CD8-positive, alpha-beta memory T cell (primary cell): ENCODE data around the gene SLC22A17. TPM values are rescaled to one million over a fixed set of nuclear protein-coding genes. Genes with fewer than 3 reads are reported as not detected.
A peak's percentile ranks its signal among the peaks of the same experiment; 100 is the strongest.

Experiments
- CTCF ChIA-PET: fragments of 350-600 bp; sonication (Branson Sonifier 250); formaldehyde crosslinking; loops from one replicate; lab custom pipeline; 2021; ENCODE audit warnings: antibody characterized with exemption; lab: Charles Lee
- POLR2A ChIA-PET: fragments of 350-600 bp; sonication (Branson Sonifier 250); formaldehyde crosslinking; loops from one replicate; lab custom pipeline; 2021; ENCODE audit warnings: antibody characterized with exemption; lab: Charles Lee
- DNase-seq, 5 donors: peaks; one replicate each; pipeline versions ENCODE4 v3.0.0 to v3.0.0-alpha.2; 2020 to 2022; ENCODE audit warnings: mixed read lengths in 1 of 5
- H3K27ac ChIP-seq: one replicate; pipeline ENCODE4 v1.7.0; 2013; ENCODE audit warnings: low read depth, mild to moderate bottlenecking, low read length, moderate library complexity
- H3K27me3 ChIP-seq: 2 replicates; pipeline ENCODE4 v1.7.0; 2013; ENCODE audit warnings: low read length, mild to moderate bottlenecking; ENCODE audit not compliant: insufficient read depth, poor library complexity, severe bottlenecking
- H3K36me3 ChIP-seq: 2 replicates; pipeline ENCODE4 v1.7.0; 2013; ENCODE audit warnings: mild to moderate bottlenecking, low read length, moderate library complexity; ENCODE audit not compliant: insufficient read depth
- H3K4me1 ChIP-seq: 2 replicates; pipeline ENCODE4 v1.7.0; 2013; ENCODE audit warnings: mild to moderate bottlenecking, low read length, moderate library complexity; ENCODE audit not compliant: insufficient read depth
- H3K4me3 ChIP-seq: 2 replicates; pipeline ENCODE4 v1.7.0; 2013; ENCODE audit warnings: mild to moderate bottlenecking, low read length
- H3K9me3 ChIP-seq: 2 replicates; pipeline ENCODE4 v1.7.0; 2013; ENCODE audit warnings: mild to moderate bottlenecking, low read length
- H3K27ac Mint-ChIP-seq, 8 donors: one replicate each; pipeline ENCODE4 v1.8.0; 2020 to 2021; ENCODE audit warnings: mixed read lengths in 8 of 8, mild to moderate bottlenecking in 6 of 8, inconsistent platforms in 3 of 8, moderate library complexity in 3 of 8
- H3K27me3 Mint-ChIP-seq, 2 donors: one replicate each; pipeline ENCODE4 v1.8.0; 2020 to 2021; ENCODE audit warnings: mixed read lengths in 2 of 2, mild to moderate bottlenecking in 1 of 2, moderate library complexity in 1 of 2
- H3K36me3 Mint-ChIP-seq, 3 donors: one replicate each; pipeline ENCODE4 v1.8.0; 2020 to 2021; ENCODE audit warnings: mixed read lengths in 3 of 3, inconsistent platforms in 1 of 3, mild to moderate bottlenecking in 1 of 3
- H3K4me1 Mint-ChIP-seq, 3 donors: one replicate each; pipeline ENCODE4 v1.8.0; 2020 to 2021; ENCODE audit warnings: mixed read lengths in 3 of 3, inconsistent platforms in 1 of 3, mild to moderate bottlenecking in 1 of 3
- H3K4me3 Mint-ChIP-seq, 7 donors: one replicate each; pipeline ENCODE4 v1.8.0; 2020 to 2021; ENCODE audit warnings: mixed read lengths in 7 of 7, mild to moderate bottlenecking in 6 of 7, moderate library complexity in 4 of 7, inconsistent platforms in 2 of 7
- H3K9me3 Mint-ChIP-seq, 5 donors: one replicate each; pipeline ENCODE4 v1.8.0; 2020 to 2022; ENCODE audit warnings: mixed read lengths in 5 of 5, mild to moderate bottlenecking in 3 of 5, moderate library complexity in 2 of 5, inconsistent platforms in 1 of 5
- polyA plus RNA-seq: library from polyadenylated mRNA; unstranded; fragments of 300-500 nt; fragmentation: Illumina TruSeq; gene quantifications from one replicate; pipeline ENCODE4 v1.2.3, GENCODE V29; 2021
- total RNA-seq, 2 experiments: library from RNA; stranded (reverse); gene quantifications; one replicate each; pipeline ENCODE4 v1.2.3, GENCODE V29; 2021

The SLC22A17 gene
- total and polyA plus RNA-seq, 3 experiments from 2014 or later = 1.6 to 2.8 (median 2.6) TPM

DNA sequence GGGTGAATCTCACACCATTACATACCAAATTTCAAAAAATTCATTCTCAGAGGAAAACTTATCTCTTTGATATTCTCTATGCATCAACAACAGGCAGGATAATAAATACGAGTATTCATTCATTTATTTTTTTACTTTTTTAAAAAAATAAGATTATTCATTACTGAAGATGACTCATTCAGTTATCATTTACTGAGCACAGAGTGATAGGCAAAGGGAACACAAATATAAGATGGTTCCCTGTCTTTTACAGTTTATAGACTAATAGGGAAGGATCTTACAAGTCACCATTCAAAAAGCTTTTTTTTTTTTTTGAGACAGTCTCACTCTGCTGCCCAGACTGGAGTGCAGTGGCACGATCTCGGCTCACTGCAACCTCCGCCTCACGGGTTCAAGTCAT lies 36.4 kb downstream of the SLC22A17 start:
- CTCF ChIA-PET = interaction anchor here (1.0 to 1.1 kb wide), 2 partner anchors 14 to 17 kb away, joined by 3 read pairs; partner anchors contain the start of gene PPP1R3E
- Mint-ChIP-seq H3K27me3 (peaks cover 2 to 12% of the 10 kb centered on the region in 2 donors), H3K36me3 (peaks cover 0 to 2% (median 0%) of the 10 kb centered on the region in 3 donors), H3K9me3 (no peaks in the 10 kb centered on the region), H3K4me1 (peaks cover 13 to 15% (median 13%) of the 10 kb centered on the region in 3 donors), H3K4me3 (no peak overlapping the region), H3K27ac (no peak overlapping the region)
- POLR2A ChIA-PET = interaction anchor here (0.7 kb wide), 2 partner anchors 43 to 196 kb away, joined by 3 to 8 read pairs; no protein-coding TSS in a partner anchor
- Histone ChIP-seq H3K4me1 (peaks cover 10% of the 10 kb centered on the region), H3K4me3 (no peak overlapping the region), H3K27ac (no peak overlapping the region), H3K36me3 (no peaks in the 10 kb centered on the region), H3K27me3 (no peaks in the 10 kb centered on the region), H3K9me3 (no peaks in the 10 kb centered on the region)
- no peak for DNase-seq

DNA sequence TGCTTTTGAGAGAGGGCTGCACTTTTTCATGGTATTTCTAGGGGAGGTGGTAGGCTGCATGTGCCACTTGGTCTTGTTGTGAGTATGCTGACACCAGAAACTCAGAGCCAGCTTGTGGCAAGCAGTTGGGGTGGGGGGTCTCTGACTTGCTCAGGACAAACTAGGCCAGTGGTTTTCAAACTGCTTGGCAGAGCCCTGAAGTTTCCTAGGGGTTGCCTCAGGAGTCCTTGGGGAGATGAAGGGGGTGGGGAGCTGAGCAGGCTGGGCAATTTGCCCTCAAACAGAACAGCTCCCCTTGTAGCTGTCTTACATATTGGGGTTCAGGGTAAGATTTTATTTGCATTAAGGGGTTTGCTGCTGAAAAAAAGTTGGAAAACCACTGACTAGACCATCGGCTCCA lies 42.1 kb downstream of the SLC22A17 start:
- H3K27me3 Mint-ChIP-seq = peaks cover 17 to 50% of the 10 kb centered on the region in 2 donors
- DNase-seq = no peak
- no peaks in the 10 kb centered on the region for H3K36me3 ChIP-seq
- H3K4me3 Mint-ChIP-seq = no peak overlapping the region
- peaks cover 12% of the 10 kb centered on the region for H3K27me3 ChIP-seq
- POLR2A ChIA-PET = interaction anchor here (1.0 kb wide), 1 partner anchor 11 kb away, joined by 4 read pairs; the partner anchor contains the start of gene PABPN1
- H3K9me3 ChIP-seq = no peaks in the 10 kb centered on the region
- H3K4me3 ChIP-seq = no peak overlapping the region
- H3K4me1 ChIP-seq = no peaks in the 10 kb centered on the region
- no peak overlapping the region for H3K27ac ChIP-seq
- no peaks in the 10 kb centered on the region for H3K9me3 Mint-ChIP-seq
- H3K4me1 Mint-ChIP-seq = no peaks in the 10 kb centered on the region
- peaks cover 0 to 4% (median 0%) of the 10 kb centered on the region in 3 donors for H3K36me3 Mint-ChIP-seq
- peak overlapping the region in 1 of 8 donors; percentile 50 for H3K27ac Mint-ChIP-seq
- CTCF ChIA-PET = interaction anchor here (0.7 to 2.2 kb wide), 3 partner anchors 8 to 14 kb away, joined by 3 to 5 read pairs (median 5); partner anchors contain the start of gene PPP1R3E

DNA sequence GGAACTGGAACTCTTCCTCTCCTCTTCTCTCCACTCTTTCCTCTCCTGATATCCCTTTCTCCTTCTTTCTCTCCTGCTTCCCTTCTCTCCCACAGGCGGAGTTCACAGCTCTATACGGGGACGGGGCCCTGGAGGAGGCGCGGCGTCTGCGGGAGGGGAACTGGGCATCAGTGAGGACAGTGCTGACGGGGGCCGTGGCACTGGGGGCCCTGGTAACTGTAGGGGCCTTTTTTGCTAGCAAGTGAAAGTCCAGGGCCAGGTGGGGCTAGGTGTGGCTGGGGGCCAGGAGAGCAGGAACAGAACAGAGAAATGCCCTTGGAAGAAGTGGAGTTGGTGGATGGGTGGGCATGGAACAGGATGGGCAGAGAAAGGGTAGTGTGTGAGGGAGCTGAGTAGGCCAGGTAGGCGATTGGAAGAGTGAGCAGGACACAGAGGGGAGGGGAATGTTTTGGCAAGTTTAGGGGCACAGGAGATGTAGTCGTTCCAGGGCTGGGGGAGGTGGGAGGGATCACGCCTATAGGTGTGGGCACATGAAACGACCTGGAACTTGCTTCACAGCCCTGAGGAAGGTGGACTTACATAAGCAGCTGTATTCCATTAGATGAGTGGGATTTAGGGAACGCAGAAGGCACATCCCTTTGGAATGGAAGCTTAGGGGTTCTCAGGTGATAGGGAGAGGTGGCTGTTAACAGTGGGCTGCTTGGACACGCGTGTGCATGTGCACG lies 43.8 kb downstream of the SLC22A17 start:
- peak overlapping the region in 1 of 7 donors; percentile 33 for H3K4me3 Mint-ChIP-seq
- POLR2A ChIA-PET = no interaction called here
- Histone ChIP-seq H3K27ac (no peak overlapping the region), H3K4me3 (no peak overlapping the region), H3K4me1 (no peaks in the 10 kb centered on the region), H3K9me3 (no peaks in the 10 kb centered on the region), H3K27me3 (peaks cover 12% of the 10 kb centered on the region), H3K36me3 (no peaks in the 10 kb centered on the region)
- peaks cover 19 to 55% of the 10 kb centered on the region in 2 donors for H3K27me3 Mint-ChIP-seq
- H3K9me3 Mint-ChIP-seq = no peaks in the 10 kb centered on the region
- H3K27ac Mint-ChIP-seq = peak overlapping the region in 2 of 8 donors; percentile 21 to 88
- CTCF ChIA-PET = interaction anchor here (0.9 to 1.6 kb wide), 2 partner anchors 10 to 71 kb away, joined by 3 to 4 read pairs; no protein-coding TSS in a partner anchor
- DNase-seq = no peak
- H3K36me3 Mint-ChIP-seq = peaks cover 0 to 4% (median 0%) of the 10 kb centered on the region in 3 donors
- no peaks in the 10 kb centered on the region for H3K4me1 Mint-ChIP-seq

DNA sequence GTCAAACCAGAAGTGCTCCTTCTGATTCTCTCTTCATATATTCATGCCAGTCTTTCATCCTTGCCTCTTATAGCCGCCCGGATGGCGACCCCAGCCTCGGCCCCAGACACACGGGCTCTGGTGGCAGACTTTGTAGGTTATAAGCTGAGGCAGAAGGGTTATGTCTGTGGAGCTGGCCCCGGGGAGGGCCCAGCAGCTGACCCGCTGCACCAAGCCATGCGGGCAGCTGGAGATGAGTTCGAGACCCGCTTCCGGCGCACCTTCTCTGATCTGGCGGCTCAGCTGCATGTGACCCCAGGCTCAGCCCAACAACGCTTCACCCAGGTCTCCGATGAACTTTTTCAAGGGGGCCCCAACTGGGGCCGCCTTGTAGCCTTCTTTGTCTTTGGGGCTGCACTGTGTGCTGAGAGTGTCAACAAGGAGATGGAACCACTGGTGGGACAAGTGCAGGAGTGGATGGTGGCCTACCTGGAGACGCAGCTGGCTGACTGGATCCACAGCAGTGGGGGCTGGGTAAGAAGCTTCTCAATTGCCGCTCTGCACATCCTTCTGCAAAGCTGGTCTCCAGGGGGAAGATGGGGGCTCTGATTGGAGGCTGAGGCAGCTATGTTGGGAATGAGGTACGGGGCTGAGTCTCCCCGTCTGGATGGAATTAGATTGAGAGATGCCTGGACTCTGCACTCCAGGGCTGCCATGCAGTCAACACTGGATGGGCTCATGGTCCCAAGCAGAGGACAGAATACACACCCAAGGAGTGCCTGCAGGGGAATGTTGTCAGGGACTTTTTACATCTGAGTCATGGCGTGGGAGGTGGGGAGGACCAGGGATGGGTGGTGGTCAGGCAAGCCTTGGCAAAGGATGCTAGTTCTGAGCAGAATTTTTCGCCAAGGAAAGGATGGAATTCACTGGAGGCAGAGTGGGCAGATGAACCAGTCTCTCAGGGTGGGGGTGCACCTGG lies 44.7 kb downstream of the SLC22A17 start:
- Mint-ChIP-seq H3K27me3 (peaks cover 19 to 55% of the 10 kb centered on the region in 2 donors), H3K4me1 (peaks cover 2 to 6% (median 3%) of the 10 kb centered on the region in 3 donors), H3K36me3 (peaks cover 0 to 4% (median 0%) of the 10 kb centered on the region in 3 donors), H3K9me3 (no peaks in the 10 kb centered on the region), H3K4me3 (peak overlapping the region in 1 of 7 donors; percentile 15), H3K27ac (peak overlapping the region in 2 of 8 donors; percentile 27 to 63)
- H3K9me3 ChIP-seq = no peaks in the 10 kb centered on the region
- H3K36me3 ChIP-seq = no peaks in the 10 kb centered on the region
- peaks cover 8% of the 10 kb centered on the region for H3K4me1 ChIP-seq
- ChIA-PET CTCF (interaction anchor here (1.2 to 1.6 kb wide), 2 partner anchors 13 to 72 kb away, joined by 4 to 5 read pairs; partner anchors contain the start of gene PABPN1), POLR2A (interaction anchor here (1.0 kb wide), 1 partner anchor 14 kb away, joined by 3 read pairs; no protein-coding TSS in a partner anchor)
- DNase-seq = no peak
- peak overlapping the region; percentile 71 for H3K27ac ChIP-seq
- H3K27me3 ChIP-seq = peaks cover 12% of the 10 kb centered on the region
- H3K4me3 ChIP-seq = no peak overlapping the region

- ChIA-PET POLR2A (interaction anchor here (1.0 kb wide), 1 partner anchor 15 kb away, joined by 3 read pairs; no protein-coding TSS in a partner anchor), CTCF (interaction anchor here (1.2 kb wide), 1 partner anchor 14 kb away, joined by 5 read pairs; the partner anchor contains the start of gene PABPN1)
- Histone ChIP-seq H3K27me3 (peaks cover 12% of the 10 kb centered on the region), H3K9me3 (no peaks in the 10 kb centered on the region), H3K4me1 (peaks cover 8% of the 10 kb centered on the region), H3K27ac (peak overlapping the region; percentile 71), H3K4me3 (no peak overlapping the region), H3K36me3 (no peaks in the 10 kb centered on the region)
- Mint-ChIP-seq H3K9me3 (no peaks in the 10 kb centered on the region), H3K4me3 (peak overlapping the region in 1 of 7 donors; percentile 15), H3K36me3 (peaks cover 0 to 4% (median 3%) of the 10 kb centered on the region in 3 donors), H3K27me3 (peaks cover 18 to 52% of the 10 kb centered on the region in 2 donors), H3K4me1 (peaks cover 5 to 12% (median 9%) of the 10 kb centered on the region in 3 donors), H3K27ac (no peak overlapping the region)
- no peak for DNase-seq
Measured at GRCh38 chr14:23307146-23307530, 45.5 kb downstream of the SLC22A17 start.

GRCh38 chr14:23306412-23307145 lies 46.1 kb downstream of the SLC22A17 start, which contains the start of gene BCL2L2:
BCL2L2 (plus strand) TSS chr14:23306833; CDS start chr14:23307768, 935 bp downstream.
- no peak for DNase-seq
- Histone ChIP-seq H3K27me3 (peaks cover 12% of the 10 kb centered on the region), H3K9me3 (no peaks in the 10 kb centered on the region), H3K27ac (peak within 1 kb of the TSS; percentile 71), H3K4me1 (peaks cover 8% of the 10 kb centered on the region), H3K36me3 (no peaks in the 10 kb centered on the region), H3K4me3 (no peak within 1 kb of the TSS)
- Mint-ChIP-seq H3K9me3 (no peaks in the 10 kb centered on the region), H3K36me3 (peaks cover 0 to 4% (median 3%) of the 10 kb centered on the region in 3 donors), H3K27me3 (peaks cover 18 to 52% of the 10 kb centered on the region in 2 donors), H3K4me1 (peaks cover 5 to 12% (median 9%) of the 10 kb centered on the region in 3 donors), H3K4me3 (peak within 1 kb of the TSS in 1 of 7 donors; percentile 32), H3K27ac (no peak within 1 kb of the TSS)
- POLR2A ChIA-PET = interaction anchor here (0.6 to 1.0 kb wide), 2 partner anchors 9 to 15 kb away, joined by 3 to 5 read pairs; no protein-coding TSS in a partner anchor
- CTCF ChIA-PET = interaction anchor here (1.2 kb wide), 1 partner anchor 14 kb away, joined by 5 read pairs; the partner anchor contains the start of gene PABPN1
